Suprapubic skin (tissue), 3 donors: ENCODE measurements around the gene SORCS3.

Source experiments
- POLR2A ChIP-seq, 2 donors: fragments of 450-650 bp; IDR thresholded peaks; one replicate each; pipeline ENCODE4 v1.6.1; 2017; ENCODE audit warnings: antibody characterized with exemption in 2 of 2, mild to moderate bottlenecking in 2 of 2, moderate library complexity in 2 of 2
- TF ChIP-seq, protein P1 (sequence below), 2 donors: fragments of 200-600 bp in 1 of 2; fragments of 450-650 bp in 1 of 2; sonication (generic) in 1 of 2; IDR thresholded peaks; one replicate each; pipeline ENCODE4 v1.5.1; 2016 to 2019; ENCODE audit warnings: antibody characterized with exemption in 2 of 2, mild to moderate bottlenecking in 1 of 2, moderate library complexity in 1 of 2

DNA sequence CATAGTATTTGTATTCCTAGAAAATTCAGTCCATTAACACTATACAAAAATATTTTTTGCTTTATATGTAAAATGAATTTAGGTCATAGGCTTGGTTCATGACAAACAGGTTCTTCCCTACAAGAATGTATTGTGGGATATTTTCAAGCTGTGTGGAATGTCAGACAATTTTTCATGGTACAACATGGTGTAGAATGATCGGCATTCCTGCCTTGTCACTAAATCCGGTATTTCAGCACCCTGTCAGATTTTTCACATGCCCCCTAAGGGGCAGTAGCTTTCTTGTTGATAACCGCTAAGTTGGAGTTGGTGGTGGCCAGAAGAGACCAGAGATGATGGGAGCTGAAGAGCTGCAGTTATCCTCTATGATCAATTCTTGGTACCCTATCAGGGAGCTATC lies 154.3 kb downstream of the SORCS3 start:
- TF ChIP-seq, protein P1, sequence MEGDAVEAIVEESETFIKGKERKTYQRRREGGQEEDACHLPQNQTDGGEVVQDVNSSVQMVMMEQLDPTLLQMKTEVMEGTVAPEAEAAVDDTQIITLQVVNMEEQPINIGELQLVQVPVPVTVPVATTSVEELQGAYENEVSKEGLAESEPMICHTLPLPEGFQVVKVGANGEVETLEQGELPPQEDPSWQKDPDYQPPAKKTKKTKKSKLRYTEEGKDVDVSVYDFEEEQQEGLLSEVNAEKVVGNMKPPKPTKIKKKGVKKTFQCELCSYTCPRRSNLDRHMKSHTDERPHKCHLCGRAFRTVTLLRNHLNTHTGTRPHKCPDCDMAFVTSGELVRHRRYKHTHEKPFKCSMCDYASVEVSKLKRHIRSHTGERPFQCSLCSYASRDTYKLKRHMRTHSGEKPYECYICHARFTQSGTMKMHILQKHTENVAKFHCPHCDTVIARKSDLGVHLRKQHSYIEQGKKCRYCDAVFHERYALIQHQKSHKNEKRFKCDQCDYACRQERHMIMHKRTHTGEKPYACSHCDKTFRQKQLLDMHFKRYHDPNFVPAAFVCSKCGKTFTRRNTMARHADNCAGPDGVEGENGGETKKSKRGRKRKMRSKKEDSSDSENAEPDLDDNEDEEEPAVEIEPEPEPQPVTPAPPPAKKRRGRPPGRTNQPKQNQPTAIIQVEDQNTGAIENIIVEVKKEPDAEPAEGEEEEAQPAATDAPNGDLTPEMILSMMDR (IDR thresholded peaks at IDR 0.05): no peak
- no peak for TF ChIP-seq POLR2A (IDR thresholded peaks at IDR 0.05)
